Epidermal melanocyte (primary cell): ENCODE data around the gene GPRIN3.
"Not testable (repeated sequence)": the region's sequence is repeated elsewhere in the genome, so short reads cannot be mapped to it uniquely, and the experiment has no call there.

Experiments used
- DNase-seq: peaks from one replicate; pipeline ENCODE4 v3.0.0; 2011; ENCODE audit warnings: low spot score; ENCODE audit not compliant: insufficient read length

Gene GPRIN3

DNA sequence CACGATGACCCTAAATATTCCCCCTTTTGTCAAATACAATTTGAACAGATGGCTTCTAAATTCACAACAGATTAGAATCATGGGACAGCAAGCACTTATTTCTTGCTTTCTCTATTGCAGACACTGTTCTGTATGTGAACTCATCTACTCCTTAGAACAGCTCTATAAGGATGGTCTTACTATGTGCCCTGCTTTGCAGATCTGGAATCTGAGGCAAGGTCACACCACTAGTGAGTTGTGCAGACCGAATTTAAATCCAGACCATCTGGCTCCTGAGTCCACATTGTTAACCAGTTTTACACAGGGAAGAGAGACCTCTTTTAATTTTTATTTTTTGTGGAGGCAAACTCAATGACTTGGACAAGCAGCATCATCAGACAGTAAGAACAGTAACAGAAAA is 50.2 kb downstream of the GPRIN3 start:
- no peak for DNase-seq

DNA sequence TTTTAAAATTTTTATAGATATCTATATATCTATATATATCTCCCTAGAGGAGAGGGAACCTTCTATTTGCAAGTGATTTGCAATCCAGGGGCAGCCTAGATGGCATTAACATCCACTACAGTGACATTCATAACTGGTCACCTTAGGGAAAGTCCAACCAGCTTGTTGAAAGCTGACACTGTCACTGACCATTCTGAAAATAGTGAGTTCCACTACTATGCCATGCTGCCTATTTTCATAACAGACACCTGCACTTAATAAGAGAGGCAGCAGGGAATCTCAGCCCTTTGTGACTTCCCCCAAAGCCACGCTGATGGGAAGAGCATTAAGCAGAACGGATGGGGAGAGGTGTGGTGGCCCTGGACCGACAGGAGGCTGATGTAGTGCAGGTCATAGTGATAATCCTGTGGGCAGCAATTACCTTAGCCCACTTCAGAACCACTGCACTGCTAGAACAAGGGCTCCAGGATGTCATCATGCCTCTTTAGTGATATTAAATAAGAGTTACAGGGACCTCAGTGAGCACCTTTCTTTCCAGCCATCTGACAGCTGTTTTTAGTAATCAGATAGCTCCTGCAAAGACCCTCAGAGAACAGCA is 51.3 kb downstream of the GPRIN3 start:
- no peak for DNase-seq

DNA sequence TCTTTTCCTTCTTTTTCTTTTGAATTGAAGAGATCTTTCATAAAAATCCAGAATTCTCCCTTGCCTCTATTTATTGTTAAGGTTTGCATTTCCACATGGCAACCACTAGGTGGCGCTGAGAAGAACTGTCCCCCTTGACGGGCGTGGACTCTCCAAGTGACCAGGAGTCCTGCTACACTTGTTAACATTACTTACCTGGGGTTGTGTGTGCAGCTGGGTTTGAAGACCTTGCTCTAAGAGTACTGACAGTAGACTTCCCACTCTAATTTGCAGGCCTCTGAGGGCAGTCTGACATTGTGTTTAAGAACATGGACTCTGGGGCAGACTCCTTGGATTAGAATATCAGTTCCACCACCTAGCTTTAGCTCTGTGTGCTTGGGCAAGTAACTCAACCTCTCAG is 52.8 kb downstream of the GPRIN3 start:
- DNase-seq = no peak

DNA sequence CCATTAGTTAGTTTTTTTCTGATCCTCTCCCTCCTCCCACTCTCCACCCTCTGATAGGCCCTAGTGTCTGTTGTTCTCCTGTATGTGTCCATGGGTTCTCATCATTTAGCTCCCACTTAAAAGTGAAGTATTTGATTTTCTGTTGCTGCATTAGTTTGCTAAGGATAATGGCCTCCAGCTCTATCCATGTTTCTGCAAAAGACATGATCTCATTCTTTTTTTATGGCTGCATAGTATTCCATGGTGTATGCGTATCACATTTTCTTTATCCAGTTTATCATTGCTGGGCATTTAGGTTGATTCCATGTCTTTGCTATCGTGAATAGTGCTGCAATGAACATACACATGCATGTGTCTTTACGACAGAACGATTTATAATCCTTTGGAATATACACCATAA is 53.3 kb downstream of the GPRIN3 start:
- not testable (repeated sequence) for DNase-seq

DNA sequence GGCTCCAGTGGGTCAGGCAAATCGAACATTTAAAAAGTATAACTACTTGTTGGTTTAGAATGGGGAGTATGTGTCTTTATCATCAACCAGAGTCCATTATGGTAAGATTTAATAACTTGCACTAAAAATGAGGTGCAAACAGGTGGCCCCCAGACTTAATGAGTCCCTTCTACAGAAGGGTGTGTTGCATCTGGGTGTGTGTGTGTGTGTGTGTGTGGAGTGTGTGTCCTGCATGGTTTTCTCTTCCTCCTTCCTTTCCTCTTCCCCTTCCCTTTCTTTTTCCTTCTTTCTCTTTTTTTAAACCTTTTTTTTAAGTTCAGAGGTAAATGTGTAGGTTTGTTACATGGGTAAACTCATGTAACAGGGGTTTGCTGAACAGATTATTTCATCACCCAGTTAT is 53.7 kb downstream of the GPRIN3 start:
- DNase-seq = no peak

DNA sequence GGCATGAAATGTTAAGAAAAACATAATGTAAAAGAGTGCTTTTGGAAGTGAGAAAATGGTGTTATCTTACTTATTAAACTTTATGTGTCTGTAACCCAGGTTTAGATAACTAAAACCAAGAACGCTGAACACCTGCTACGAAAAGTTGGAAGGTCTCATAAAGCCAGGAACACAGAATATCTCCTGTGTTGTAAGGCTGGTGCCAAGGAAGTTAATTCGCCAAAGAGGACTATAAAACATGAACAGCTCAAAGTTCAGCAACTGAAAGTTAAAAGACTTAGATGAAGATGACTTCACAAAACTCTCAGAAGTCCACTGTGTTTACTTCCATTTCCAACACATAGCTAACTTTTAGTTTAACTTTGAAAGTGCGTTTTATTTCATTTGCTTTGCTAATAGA is 54.3 kb downstream of the GPRIN3 start:
- no peak for DNase-seq

DNA sequence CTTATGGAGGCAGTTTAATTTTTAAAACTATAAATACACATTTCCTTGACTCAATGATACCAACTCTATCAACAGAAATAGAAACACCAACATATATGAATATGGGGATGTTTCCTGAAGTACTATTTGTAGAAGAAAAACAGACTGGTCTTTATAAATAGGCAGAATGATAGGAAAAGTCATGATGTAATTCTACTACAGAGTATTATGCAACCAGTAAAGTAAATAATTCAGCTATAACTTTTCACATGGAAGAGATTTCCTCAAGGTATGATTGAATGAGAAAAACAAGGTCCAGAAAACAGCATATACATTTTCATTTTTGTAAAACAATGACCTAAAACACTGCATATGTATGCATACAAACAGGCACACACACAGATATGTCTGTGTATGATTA is 56.2 kb downstream of the GPRIN3 start:
- no peak for DNase-seq

DNA sequence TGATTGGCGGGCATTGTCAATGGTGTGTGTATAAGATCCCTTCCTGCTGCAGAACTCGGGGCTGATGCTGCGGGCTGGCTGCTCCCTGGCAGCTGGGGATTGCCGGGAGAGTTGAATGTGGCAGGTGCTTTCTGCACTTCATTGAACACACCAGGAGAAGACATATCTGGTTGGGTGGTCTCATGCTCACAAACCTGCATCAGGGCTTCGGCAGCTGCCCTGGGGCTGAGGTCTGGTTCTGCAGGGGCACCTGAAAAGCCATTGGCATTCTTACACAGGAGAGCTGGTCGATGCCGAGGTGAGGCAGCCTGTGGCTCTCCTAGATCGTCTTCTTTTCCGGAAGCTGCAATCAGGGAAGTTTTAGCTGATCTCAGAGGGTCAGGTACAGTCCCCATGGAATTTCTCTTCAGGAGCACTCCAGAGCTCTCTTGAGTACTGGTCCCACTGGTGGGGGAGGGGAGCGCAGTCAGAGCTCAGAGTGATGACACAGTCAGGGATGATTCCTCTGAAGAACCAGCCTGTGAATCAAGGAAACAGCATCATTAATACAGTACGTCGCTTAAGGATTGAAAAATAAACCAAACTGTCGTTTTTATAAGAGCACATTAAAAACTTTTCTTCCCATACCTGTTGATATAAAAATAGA is 57.8 kb downstream of the GPRIN3 start:
- DNase-seq = no peak

DNA sequence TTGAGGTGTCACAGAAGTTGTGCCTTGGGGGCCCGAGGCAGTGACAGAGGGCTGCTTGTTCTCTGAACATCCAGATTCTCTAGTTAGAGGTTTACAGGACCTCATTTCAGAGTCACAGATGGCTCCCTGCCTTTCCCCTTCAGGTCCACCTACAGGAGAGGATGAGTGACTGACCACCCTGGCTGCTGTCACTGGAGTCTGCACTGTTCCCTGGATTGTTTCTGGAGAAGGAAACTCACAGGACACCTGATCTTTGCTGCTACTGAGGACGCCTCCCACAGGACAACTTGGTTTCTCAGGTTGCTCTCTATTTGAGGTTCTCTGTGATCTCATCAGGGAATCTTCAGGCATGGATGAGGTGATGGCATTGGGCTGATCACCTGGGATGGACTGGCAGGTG is 58.3 kb downstream of the GPRIN3 start:
- DNase-seq = no peak

DNA sequence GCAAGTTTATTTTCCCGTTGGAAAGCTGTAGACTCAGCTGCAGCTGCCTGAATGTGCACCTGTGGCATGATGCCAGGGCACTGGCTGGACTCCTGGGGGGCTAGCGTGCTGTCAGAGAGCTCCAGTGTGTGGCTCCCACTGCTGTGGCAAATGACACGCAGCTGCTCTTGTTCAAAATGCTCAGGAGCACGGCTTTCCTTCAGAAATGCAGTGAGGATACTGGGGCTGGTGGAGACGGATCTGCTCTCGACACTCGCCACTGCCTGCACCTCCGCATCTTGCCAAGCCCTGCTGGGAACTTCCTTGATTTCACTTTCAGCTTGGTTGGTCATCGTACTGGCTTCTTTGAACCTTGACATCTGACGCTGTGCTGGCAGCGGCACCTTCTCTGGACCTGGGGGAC is 58.7 kb downstream of the GPRIN3 start:
- no peak for DNase-seq

DNA sequence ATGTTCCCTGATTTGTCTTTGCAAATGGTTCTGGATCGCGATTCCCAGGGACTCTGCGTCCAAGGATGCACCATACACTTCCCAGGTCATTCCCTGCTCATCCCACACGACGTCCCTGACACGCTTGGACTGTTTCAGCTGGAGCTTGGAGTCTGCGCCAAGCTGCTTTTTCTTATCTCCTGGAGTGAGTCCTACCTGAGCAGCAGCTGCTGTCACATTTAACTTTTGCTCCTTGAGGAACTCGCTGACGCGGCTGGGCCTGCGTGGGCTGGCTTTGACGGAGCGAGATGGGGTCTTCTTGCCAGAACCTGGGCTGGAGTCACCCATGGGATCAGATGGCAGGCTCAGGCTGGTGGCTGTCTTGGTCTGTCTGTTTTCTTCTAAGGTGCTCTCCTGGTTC is 59.6 kb downstream of the GPRIN3 start:
- no peak for DNase-seq

DNA sequence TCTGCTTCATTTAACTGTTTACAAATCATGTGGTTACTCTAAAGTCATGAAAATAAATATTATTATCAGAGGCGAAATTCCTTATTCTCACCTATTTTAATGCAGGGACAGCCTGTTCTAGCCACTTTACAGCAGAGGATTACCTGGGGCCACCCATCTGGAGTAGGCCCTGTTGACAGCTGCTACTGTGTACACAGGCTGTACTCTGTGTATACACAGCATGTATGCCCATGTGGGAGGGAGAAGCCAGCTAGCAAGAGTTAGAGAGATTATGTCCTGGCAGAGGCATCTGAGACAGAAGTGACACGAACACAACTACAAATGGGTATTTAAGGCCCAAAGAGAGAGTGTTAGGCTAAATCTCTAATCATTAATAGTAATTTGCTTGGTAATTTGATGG is 62.1 kb downstream of the GPRIN3 start:
- no peak for DNase-seq

DNA sequence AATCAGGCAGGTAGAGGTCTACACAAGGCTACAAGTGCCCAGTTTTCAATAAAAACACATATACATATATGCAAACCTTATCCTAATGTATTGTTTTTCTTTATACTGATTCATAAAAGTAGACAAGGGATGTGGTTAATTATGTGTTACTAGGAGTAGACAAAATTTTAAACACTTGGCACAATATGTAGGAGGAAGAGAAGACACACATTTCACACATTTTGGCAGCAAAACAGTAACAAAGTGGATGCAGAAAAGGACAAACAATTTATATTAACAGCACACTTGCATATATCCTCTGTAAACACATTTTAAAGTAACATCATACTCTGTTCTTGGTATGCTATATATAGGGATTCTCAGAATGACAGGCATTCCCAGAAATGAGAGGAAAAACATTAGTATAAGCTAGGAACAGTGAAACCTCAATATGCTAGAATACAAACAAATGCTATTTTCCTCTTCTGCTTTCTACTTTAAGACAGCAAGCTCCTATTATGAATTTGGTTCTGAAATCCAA is 63.8 kb downstream of the GPRIN3 start:
- no peak for DNase-seq

DNA sequence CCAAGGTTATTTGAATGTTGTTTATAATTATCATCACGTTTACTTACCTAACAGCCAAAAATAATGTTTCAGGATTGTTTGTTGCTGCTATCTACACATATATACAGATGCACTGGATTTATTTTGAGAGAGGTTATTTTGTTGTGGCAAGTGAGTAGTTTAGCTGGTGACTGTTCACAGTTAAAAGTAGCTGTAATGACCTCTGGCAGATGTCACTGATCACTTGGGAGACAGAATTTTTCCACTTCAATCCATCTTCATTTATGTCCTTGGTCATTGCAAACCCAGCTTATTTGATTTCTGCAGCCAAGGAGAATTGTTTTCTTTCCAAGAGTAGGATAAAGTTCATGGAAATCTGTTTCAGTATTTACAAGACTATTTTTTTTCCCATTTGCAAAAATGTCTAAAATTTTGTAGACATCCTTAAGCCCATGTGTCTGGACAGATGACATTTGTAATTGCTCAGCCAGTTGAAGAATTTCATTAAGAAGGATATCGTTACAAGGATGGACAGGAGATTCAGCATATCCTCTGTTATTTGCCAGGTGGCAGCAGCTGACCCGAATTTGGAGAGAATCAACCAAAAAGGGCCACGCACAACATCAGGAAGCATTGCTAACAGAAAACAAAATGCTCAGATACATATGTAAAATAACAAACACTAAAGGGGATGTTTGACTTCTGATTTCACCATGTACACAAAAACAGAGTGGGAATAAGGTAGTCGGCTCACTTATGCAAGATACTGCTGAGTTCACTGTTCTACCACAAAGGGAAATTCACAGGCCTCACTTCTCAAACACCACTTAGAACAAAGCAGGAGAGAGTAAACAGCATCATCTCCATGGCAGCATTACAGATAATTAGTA is 64.5 kb downstream of the GPRIN3 start:
- DNase-seq = no peak

DNA sequence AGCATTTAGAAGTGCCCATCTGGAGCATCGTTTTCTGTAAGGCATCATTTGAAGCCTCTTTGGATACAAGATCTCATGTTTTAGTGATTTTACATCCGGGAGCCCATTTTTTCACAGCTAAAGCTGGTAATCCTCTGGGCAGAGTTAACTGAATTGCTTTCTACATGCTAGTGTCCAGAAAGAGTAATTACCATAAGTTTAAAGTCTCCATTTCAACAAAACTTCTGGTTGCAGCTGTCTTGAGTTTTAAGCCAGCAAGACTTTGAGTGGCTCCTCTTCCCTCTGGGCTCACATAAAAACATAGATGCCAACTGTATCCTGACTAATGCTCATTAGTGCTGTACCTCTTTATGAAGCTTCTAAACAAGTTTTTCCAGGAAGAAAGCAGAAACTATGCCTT is 65.4 kb downstream of the GPRIN3 start:
- no peak for DNase-seq

DNA sequence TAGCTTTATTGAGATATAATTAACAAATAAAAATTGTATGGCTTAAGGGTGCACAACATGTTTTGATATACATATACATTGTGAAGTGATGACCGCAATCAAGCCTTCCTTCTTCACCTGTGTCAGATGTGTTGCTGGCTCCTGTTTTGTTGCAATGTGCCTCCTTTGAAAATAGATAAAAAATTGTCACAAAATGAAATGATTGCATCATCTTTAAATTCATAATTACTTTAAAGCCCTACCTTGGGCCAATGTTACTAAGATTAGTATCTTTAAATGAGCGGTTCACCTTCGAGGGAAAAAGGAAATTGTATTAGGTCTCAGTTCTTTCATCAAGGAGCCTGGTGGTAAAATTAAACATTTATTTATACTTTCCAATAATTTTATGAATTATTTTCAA is 77.3 kb downstream of the GPRIN3 start:
- no peak for DNase-seq

DNA sequence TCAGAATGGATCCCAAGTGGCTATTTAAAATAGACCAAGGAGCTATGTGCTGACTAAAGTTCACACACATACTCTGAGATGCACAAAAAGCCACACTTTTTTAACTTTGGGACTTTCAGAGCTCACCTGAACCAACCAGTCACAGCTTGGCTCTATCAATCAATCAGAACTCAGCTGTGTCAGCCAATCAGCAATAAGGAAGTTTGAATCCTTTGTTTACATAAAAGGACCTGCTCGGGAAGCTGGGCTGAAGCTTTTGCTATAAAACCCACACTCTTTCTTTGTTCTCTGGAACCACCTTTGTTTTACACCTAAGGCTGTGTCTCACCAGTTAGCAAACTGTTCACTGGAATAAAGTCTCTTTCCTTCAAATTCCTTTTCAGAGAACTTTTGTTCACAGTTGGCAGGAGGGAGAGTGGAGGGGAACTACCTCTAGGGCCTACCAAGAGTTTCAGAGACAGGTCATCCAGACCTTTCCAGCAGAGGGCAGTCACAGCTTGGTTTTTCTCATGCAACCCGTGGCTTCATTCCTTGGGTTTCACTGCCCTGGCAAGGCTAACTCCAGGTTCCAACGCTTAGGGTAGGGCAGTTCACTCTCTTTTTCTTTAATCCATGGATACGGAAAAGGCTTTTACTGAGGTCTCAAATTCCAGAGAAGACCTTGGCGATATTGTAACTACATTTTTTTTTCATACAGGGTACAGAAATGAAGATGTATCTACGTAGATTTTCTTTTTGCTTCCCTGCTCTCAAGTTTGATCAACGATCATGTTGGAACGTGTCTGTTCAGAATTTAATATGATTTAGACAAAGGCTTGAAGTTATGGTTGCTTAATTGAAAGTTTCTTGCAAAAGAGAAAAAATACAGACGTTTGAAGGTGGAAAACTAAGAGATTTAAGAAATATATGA is 80.7 kb downstream of the GPRIN3 start:
- peak; percentile 75 for DNase-seq

DNA sequence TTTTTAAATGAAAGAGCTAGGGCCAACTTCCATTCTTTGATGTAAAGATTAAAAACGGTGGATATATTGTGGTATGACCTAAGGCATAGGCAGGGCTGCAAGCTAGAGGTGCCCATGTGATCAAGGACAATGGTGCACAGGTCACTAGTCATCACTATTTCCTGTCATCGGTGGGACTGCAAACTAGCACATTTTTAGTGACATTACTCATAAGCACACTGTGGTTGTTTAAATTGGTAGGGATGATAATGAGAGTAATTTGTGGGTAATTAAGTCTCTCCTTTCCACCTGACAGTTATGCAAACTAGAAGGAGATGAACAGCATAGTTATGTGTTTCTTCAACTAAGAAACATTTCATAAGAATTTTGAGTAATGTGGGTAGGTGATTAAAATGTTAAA is 85.4 kb downstream of the GPRIN3 start:
- DNase-seq = no peak

DNA sequence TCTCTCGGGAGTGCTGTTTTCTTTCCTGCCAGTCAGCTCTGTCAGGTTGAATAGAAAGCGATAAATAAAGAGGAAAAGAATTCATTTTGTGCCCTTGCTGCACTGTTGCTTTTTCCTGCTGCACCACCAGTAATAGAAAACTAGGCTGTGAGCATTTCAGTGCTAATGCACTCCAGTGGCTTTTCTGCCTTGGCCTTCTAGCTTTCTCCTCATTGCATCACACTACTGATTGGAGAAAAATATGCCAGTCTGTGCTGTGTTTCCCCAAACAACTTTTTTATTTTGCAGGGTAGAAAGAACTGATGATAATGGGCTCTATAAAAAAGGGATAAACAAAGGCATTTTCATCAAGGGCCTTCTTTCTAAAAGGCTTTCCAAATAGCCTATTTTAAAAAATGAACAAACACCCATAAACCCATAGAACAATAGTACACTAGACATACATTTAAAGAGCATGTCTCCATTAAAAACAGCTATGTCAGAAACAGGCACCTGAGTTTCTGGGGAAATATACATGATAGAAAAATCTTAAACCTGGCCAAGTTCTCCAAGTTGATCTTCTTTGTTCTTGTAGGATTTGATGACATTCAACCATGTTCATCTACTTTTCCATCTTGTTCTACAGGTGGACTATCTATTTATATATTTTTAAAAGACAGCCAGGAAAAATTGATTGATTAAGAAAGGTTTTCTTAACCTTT is 86.3 kb downstream of the GPRIN3 start:
- DNase-seq = no peak

DNA sequence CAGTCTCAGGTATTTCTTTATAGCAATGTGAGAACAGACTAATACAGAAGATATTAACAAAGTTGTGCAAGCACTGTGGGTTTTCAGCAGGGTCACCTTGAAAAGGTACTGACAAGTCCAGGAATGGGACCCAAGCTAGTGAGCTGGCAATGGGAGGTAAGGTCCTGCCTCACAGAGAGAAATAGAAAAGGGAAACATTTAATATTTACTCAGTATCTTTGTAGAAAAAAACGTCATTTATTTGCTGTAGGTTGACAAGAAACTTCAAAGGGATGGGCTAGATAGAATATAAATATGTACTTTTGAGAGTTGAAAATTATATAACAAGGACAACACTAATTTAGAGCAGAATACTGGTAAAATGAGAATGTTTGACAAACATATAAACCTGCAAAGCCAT is 89.0 kb downstream of the GPRIN3 start:
- no peak for DNase-seq

DNA sequence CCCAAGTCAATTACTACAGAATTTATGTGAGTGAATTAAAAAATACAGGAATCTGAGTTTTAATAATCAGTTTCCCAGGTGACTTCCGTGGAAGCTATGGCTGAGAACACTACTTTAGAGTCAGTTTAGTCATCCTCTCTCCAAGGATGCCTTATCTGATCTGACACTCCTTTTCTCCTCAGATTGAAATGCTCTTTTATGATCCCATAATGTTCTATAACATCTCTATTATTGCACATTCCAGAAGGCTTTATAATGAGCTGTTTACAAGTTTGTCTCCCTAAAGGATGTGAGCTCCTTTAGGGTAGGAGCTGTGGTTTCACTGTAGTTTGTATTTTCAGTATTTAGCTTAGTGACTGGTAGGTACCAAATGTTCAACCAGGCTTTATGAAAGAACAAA is 90.0 kb downstream of the GPRIN3 start:
- DNase-seq = no peak
